Left lung (tissue), 10 donors: Measurements from ENCODE around the gene DGKD. TPM values are rescaled to one million over a fixed set of nuclear protein-coding genes. Genes with fewer than 3 reads are reported as not detected.
A peak's percentile ranks its signal among the peaks of the same experiment; 100 is the strongest.

Experiments used
- ATAC-seq: fragments of 200-7000 bp; cut with Tn5 transposase; one replicate; pipeline ENCODE4 v1.9.1; 2020; ENCODE audit warnings: moderate library complexity
- DNase-seq, 4 donors: peaks; one replicate each; pipeline ENCODE4 v3.0.0-alpha.2; 2013 to 2020
- H3K27ac ChIP-seq, 2 donors: fragments of 200-600 bp; sonication (generic) in 1 of 2; one replicate each; pipeline versions ENCODE4 v1.5.0 to v1.8.0; 2020 to 2021
- H3K27me3 ChIP-seq, 2 donors: fragments of 200-600 bp; sonication (generic) in 1 of 2; one replicate each; pipeline versions ENCODE4 v1.5.0 to v1.8.0; 2020 to 2021
- H3K36me3 ChIP-seq, 2 donors: fragments of 200-600 bp; sonication (generic) in 1 of 2; one replicate each; pipeline versions ENCODE4 v1.5.0 to v1.8.0; 2020 to 2021
- H3K4me1 ChIP-seq, 2 donors: fragments of 200-600 bp; one replicate each; pipeline ENCODE4 v1.8.0; 2021
- H3K4me3 ChIP-seq, 2 donors: fragments of 200-600 bp; sonication (generic) in 1 of 2; one replicate each; pipeline versions ENCODE4 v1.5.0 to v1.8.0; 2020 to 2021; ENCODE audit warnings: mild to moderate bottlenecking in 1 of 2
- H3K9me3 ChIP-seq, 2 donors: fragments of 200-600 bp; sonication (generic) in 1 of 2; one replicate each; pipeline versions ENCODE4 v1.5.0 to v1.8.0; 2020 to 2021
- CTCF ChIP-seq, 2 donors: fragments of 200-600 bp; sonication (generic) in 1 of 2; IDR thresholded peaks; one replicate each; pipeline versions ENCODE4 v1.5.0 to v1.8.0; 2021; ENCODE audit warnings: antibody characterized with exemption in 2 of 2
- intact Hi-C, 2 donors: fragments of 100-400 bp; cut with DNase I; formaldehyde crosslinking; loops; one replicate each; pipeline versions ENCODE4 v1.11.2 to v1.14.2; 2022
- polyA plus RNA-seq, 6 donors: library from polyadenylated mRNA; unstranded; fragments of 120-200 nt; gene quantifications; one replicate each; pipeline ENCODE4 v1.2.1, GENCODE V29; 2013; ENCODE audit not compliant: insufficient read length in 6 of 6
- total RNA-seq, 2 donors: library from RNA; stranded (reverse); fragmentation: NEBNext Ultra II Directional; extraction: Animal tissue kit (Norgen Biotek cat#: 25700); gene quantifications; one replicate each; pipeline ENCODE4 v1.2.1, GENCODE V29; 2021
- donor health status: DM: no; HTN: yes; CAD: no.
- donor health status: DM: no; HTN: no; CAD: no.

DGKD gene
- total and polyA plus RNA-seq, 8 donors = 22.9 to 98.0 (median 32.6) TPM

- Histone ChIP-seq H3K4me3 (no peak overlapping the region), H3K27ac (peak overlapping the region in 1 of 2 donors; percentile 9), H3K4me1 (no peaks in the 10 kb centered on the region), H3K36me3 (peaks cover 0 to 4% of the 10 kb centered on the region in 2 donors), H3K9me3 (no peaks in the 10 kb centered on the region), H3K27me3 (no peaks in the 10 kb centered on the region)
- peak; percentile 82 for ATAC-seq
- TF ChIP-seq CTCF (IDR thresholded peaks at IDR 0.05) = no peak
- intact Hi-C loops = no loop called here
- DNase-seq = peak in 3 of 4 donors; percentile 4 to 49 (median 48)
Observed at GRCh38 chr2:233513953-233514655, 159.8 kb downstream of the DGKD start.

GRCh38 chr2:233519787-233520611, 165.7 kb downstream of the DGKD start:
- no peak for DNase-seq
- Histone ChIP-seq H3K36me3 (peaks cover 0 to 45% of the 10 kb centered on the region in 2 donors), H3K27ac (no peak overlapping the region), H3K4me3 (no peak overlapping the region), H3K27me3 (no peaks in the 10 kb centered on the region), H3K9me3 (no peaks in the 10 kb centered on the region), H3K4me1 (peaks cover 0 to 4% of the 10 kb centered on the region in 2 donors)
- intact Hi-C loops = no loop called here
- TF ChIP-seq CTCF (IDR thresholded peaks at IDR 0.05) = no peak
- no peak for ATAC-seq

Other genes with a start within 250 kb of the DGKD start
- 10 to 100 TPM; 25.0 to 29.4 TPM for gene ATG16L1, start 102.8 kb upstream of the DGKD start, total RNA-seq
- 10 to 100 TPM; 21.1 to 24.5 (median 23.0) TPM for gene ATG16L1, start 102.8 kb upstream of the DGKD start, polyA plus RNA-seq
- gene SAG, start 46.7 kb upstream of the DGKD start, total RNA-seq = not detected
- under 1 TPM; 0.08 to 0.24 (median 0.19) TPM for gene SAG, start 46.7 kb upstream of the DGKD start, polyA plus RNA-seq
- gene USP40, start 212.3 kb downstream of the DGKD start, total RNA-seq = 10 to 100 TPM; 40.0 to 43.1 TPM
- gene USP40, start 212.3 kb downstream of the DGKD start, polyA plus RNA-seq = 10 to 100 TPM; 41.4 to 60.5 (median 46.8) TPM